Hepatocyte (in vitro differentiated cells): ENCODE measurements around the gene KDM6A. TPM values are rescaled to one million over a fixed set of nuclear protein-coding genes. Genes with fewer than 3 reads are reported as not detected.
"Not testable (repeated sequence)": the region's sequence is repeated elsewhere in the genome, so short reads cannot be mapped to it uniquely, and the experiment has no call there.

Experiments used
- DNase-seq: peaks from one replicate; pipeline ENCODE4 v3.0.0-alpha.2; 2016; ENCODE audit warnings: low spot score
- H2AFZ ChIP-seq: fragments of 200-600 bp; sonication (generic); 2 replicates; pipeline ENCODE4 v1.6.0; 2016; ENCODE audit warnings: antibody characterized with exemption, mild to moderate bottlenecking
- H3K27ac ChIP-seq: fragments of 200-600 bp; sonication (generic); 2 replicates; pipeline ENCODE4 v1.5.1; 2016; ENCODE audit warnings: mild to moderate bottlenecking
- H3K27me3 ChIP-seq: fragments of 200-600 bp; sonication (generic); 2 replicates; pipeline ENCODE4 v1.6.1; 2016
- H3K36me3 ChIP-seq: fragments of 200-600 bp; sonication (generic); replicated peaks from 2 replicates; pipeline ENCODE4 v1.5.1; 2016; ENCODE audit warnings: low read depth; ENCODE audit not compliant: insufficient read depth
- H3K4me1 ChIP-seq: fragments of 200-600 bp; sonication (generic); 2 replicates; pipeline ENCODE4 v1.5.1; 2016; ENCODE audit warnings: mild to moderate bottlenecking, moderate library complexity; ENCODE audit not compliant: insufficient read depth
- H3K4me2 ChIP-seq: fragments of 200-600 bp; sonication (generic); 2 replicates; pipeline ENCODE4 v1.6.0; 2016
- H3K4me3 ChIP-seq: fragments of 200-600 bp; sonication (generic); 2 replicates; pipeline ENCODE4 v1.5.1; 2016; ENCODE audit warnings: mild to moderate bottlenecking
- H3K79me2 ChIP-seq: fragments of 200-600 bp; sonication (generic); 2 replicates; pipeline ENCODE4 v1.6.0; 2017; ENCODE audit warnings: mild to moderate bottlenecking
- H3K9me2 ChIP-seq: fragments of 200-600 bp; sonication (generic); replicated peaks from 2 replicates; pipeline ENCODE4 v1.6.0; 2017; ENCODE audit warnings: mild to moderate bottlenecking; ENCODE audit not compliant: insufficient read depth
- H3K9me3 ChIP-seq: fragments of 200-600 bp; sonication (generic); 2 replicates; pipeline ENCODE4 v1.5.1; 2016; ENCODE audit warnings: low read depth, mild to moderate bottlenecking
- H4K20me1 ChIP-seq: fragments of 200-600 bp; sonication (generic); 2 replicates; pipeline ENCODE4 v1.6.0; 2016; ENCODE audit warnings: mild to moderate bottlenecking; ENCODE audit not compliant: insufficient read depth, poor library complexity, severe bottlenecking
- EZH2 ChIP-seq: fragments of 200-600 bp; sonication (generic); IDR thresholded peaks from 2 replicates; pipeline ENCODE4 v1.6.1; 2016; ENCODE audit warnings: antibody characterized with exemption, mild to moderate bottlenecking, borderline replicate concordance
- EZH2phosphoT487 ChIP-seq: fragments of 200-600 bp; sonication (generic); IDR thresholded peaks from one replicate; pipeline ENCODE4 v1.6.1; 2018; ENCODE audit warnings: antibody characterized with exemption, mild to moderate bottlenecking, low read depth, moderate library complexity; ENCODE audit not compliant: unreplicated experiment, severe bottlenecking
- WGBS: methylation state at CpG from one replicate; pipeline ENCODE4 v1.1.6; 2016; ENCODE audit warnings: low lambda C conversion rate; ENCODE audit errors: missing lambda C conversion rate; 5-methylcytosine and 5-hydroxymethylcytosine counted together
- polyA plus RNA-seq: library from polyadenylated mRNA; unstranded; fragments of >200 nt; fragmentation: Nextera tagmentation; extraction: Ambion mirVana; gene quantifications from 2 replicates; pipeline ENCODE4 v1.2.1, GENCODE V29; 2016
- total RNA-seq: library from RNA; depleted of rRNA; stranded (reverse); fragments of >200 nt; gene quantifications from 2 replicates; pipeline ENCODE4 v1.2.3, GENCODE V29; 2014
- TF ChIP-seq, protein P1 (sequence below): fragments of 200-600 bp; sonication (generic); IDR thresholded peaks from 2 replicates; pipeline ENCODE4 v1.5.1; 2016; ENCODE audit warnings: antibody characterized with exemption, mild to moderate bottlenecking; ENCODE audit not compliant: poor library complexity

The KDM6A gene
- total and polyA plus RNA-seq, 2 experiments from 2014 or later, result 13.7 to 46.2 TPM

- DNase-seq, result peak; percentile 5
- H3K9me2 ChIP-seq, result no peaks in the 10 kb centered on the region
- WGBS, result 70% methylated on average over 11 of the region's 11 CpGs
- H3K4me2 ChIP-seq, result no peak overlapping the region
- no peak overlapping the region for H2AFZ ChIP-seq
- H3K4me1 ChIP-seq, result no peaks in the 10 kb centered on the region
- peaks cover 18% of the 10 kb centered on the region for H3K79me2 ChIP-seq
- H3K27ac ChIP-seq, result no peak overlapping the region
- no peaks in the 10 kb centered on the region for H3K9me3 ChIP-seq
- H3K4me3 ChIP-seq, result no peak overlapping the region
- no peaks in the 10 kb centered on the region for H4K20me1 ChIP-seq
- H3K27me3 ChIP-seq, result no peaks in the 10 kb centered on the region
- no peaks in the 10 kb centered on the region for H3K36me3 ChIP-seq
- TF ChIP-seq EZH2 (no peak), EZH2phosphoT487 (no peak)
- TF ChIP-seq, protein P1, sequence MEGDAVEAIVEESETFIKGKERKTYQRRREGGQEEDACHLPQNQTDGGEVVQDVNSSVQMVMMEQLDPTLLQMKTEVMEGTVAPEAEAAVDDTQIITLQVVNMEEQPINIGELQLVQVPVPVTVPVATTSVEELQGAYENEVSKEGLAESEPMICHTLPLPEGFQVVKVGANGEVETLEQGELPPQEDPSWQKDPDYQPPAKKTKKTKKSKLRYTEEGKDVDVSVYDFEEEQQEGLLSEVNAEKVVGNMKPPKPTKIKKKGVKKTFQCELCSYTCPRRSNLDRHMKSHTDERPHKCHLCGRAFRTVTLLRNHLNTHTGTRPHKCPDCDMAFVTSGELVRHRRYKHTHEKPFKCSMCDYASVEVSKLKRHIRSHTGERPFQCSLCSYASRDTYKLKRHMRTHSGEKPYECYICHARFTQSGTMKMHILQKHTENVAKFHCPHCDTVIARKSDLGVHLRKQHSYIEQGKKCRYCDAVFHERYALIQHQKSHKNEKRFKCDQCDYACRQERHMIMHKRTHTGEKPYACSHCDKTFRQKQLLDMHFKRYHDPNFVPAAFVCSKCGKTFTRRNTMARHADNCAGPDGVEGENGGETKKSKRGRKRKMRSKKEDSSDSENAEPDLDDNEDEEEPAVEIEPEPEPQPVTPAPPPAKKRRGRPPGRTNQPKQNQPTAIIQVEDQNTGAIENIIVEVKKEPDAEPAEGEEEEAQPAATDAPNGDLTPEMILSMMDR, result no peak
Measured at GRCh38 chrX:45063319-45064095, 190.5 kb downstream of the KDM6A start.

GRCh38 chrX:45068569-45068968 lies 195.6 kb downstream of the KDM6A start:
- no peaks in the 10 kb centered on the region for H3K4me1 ChIP-seq
- 87% methylated on average over 4 of the region's 4 CpGs for WGBS
- H3K27ac ChIP-seq, result no peak overlapping the region

GRCh38 chrX:45070116-45071007 lies 197.4 kb downstream of the KDM6A start:
- Histone ChIP-seq H3K4me3 (no peak overlapping the region), H3K79me2 (peaks cover 38% of the 10 kb centered on the region), H3K9me2 (no peaks in the 10 kb centered on the region), H3K9me3 (no peaks in the 10 kb centered on the region), H3K27me3 (no peaks in the 10 kb centered on the region), H4K20me1 (peaks cover 14% of the 10 kb centered on the region), H2AFZ (no peak overlapping the region), H3K36me3 (no peaks in the 10 kb centered on the region), H3K27ac (no peak overlapping the region), H3K4me1 (no peaks in the 10 kb centered on the region), H3K4me2 (no peak overlapping the region)
- WGBS, result 44% methylated on average over 2 of the region's 2 CpGs
- TF ChIP-seq, protein P1, result peak; percentile 52
- no peak for TF ChIP-seq EZH2phosphoT487
- TF ChIP-seq EZH2, result no peak
- DNase-seq, result peak; percentile 34

More at GRCh38 chrX:45068569-45068968, 195.6 kb downstream of the KDM6A start:
- no peaks in the 10 kb centered on the region for H3K27me3 ChIP-seq
- no peak overlapping the region for H3K4me2 ChIP-seq
- TF ChIP-seq EZH2phosphoT487 (no peak), EZH2 (no peak)
- TF ChIP-seq, protein P1, result no peak
- no peak overlapping the region for H3K4me3 ChIP-seq
- peaks cover 34% of the 10 kb centered on the region for H3K79me2 ChIP-seq
- no peak for DNase-seq
- H3K36me3 ChIP-seq, result no peaks in the 10 kb centered on the region
- H3K9me3 ChIP-seq, result no peaks in the 10 kb centered on the region
- no peak overlapping the region for H2AFZ ChIP-seq
- no peaks in the 10 kb centered on the region for H4K20me1 ChIP-seq
- no peaks in the 10 kb centered on the region for H3K9me2 ChIP-seq

- WGBS, result 93% methylated on average over 4 of the region's 4 CpGs
- Histone ChIP-seq H3K79me2 (peaks cover 44% of the 10 kb centered on the region), H4K20me1 (peaks cover 14% of the 10 kb centered on the region)
- not testable (repeated sequence) for H3K4me2 ChIP-seq, H3K9me2 ChIP-seq, H3K27ac ChIP-seq, H3K4me1 ChIP-seq, H2AFZ ChIP-seq, H3K4me3 ChIP-seq, DNase-seq, H3K36me3 ChIP-seq, H3K27me3 ChIP-seq, H3K9me3 ChIP-seq
Measured at GRCh38 chrX:45073011-45073410, 200.0 kb downstream of the KDM6A start.
